Stimulated activated CD8-positive, alpha-beta memory T cell treated with anti-CD3 and anti-CD28 coated beads, Interleukin-4, amount 100 ng/mL, for 24 hours (primary cell): ENCODE results near the gene NTSR1.

Experiments used
- DNase-seq: peaks from one replicate; pipeline ENCODE4 v3.0.0-alpha.2; 2020; ENCODE audit warnings: low read depth

The NTSR1 gene

GRCh38 chr20:62708591-62709536 is at the start of gene NTSR1:
TSS of gene NTSR1 (plus strand) at chr20:62708836. CDS start at chr20:62709208, 372 bp downstream.
- no peak for DNase-seq

- no peak for DNase-seq
Measured at GRCh38 chr20:62659488-62660239, 49.0 kb upstream of the NTSR1 start.

- no peak for DNase-seq
Measured at GRCh38 chr20:62660240-62660615, 48.4 kb upstream of the NTSR1 start.

GRCh38 chr20:62660768-62661167 is 47.9 kb upstream of the NTSR1 start:
- no peak for DNase-seq

GRCh38 chr20:62661647-62662046 is 47.0 kb upstream of the NTSR1 start:
- DNase-seq = no peak

- DNase-seq = no peak
Measured at GRCh38 chr20:62662422-62662821, 46.2 kb upstream of the NTSR1 start.

GRCh38 chr20:62663145-62664018 is 45.3 kb upstream of the NTSR1 start:
- DNase-seq = no peak

- no peak for DNase-seq
Measured at GRCh38 chr20:62664019-62664971, 44.3 kb upstream of the NTSR1 start.

- no peak for DNase-seq
Measured at GRCh38 chr20:62665153-62665754, 43.4 kb upstream of the NTSR1 start.

GRCh38 chr20:62665826-62666735 is 42.6 kb upstream of the NTSR1 start:
- no peak for DNase-seq

GRCh38 chr20:62666736-62667529 is 41.7 kb upstream of the NTSR1 start:
- no peak for DNase-seq

- no peak for DNase-seq
Measured at GRCh38 chr20:62667530-62668440, 40.9 kb upstream of the NTSR1 start.

- no peak for DNase-seq
Measured at GRCh38 chr20:62668441-62669027, 40.1 kb upstream of the NTSR1 start.

GRCh38 chr20:62669249-62669648 is 39.4 kb upstream of the NTSR1 start:
- no peak for DNase-seq

- DNase-seq = no peak
Measured at GRCh38 chr20:62670156-62670555, 38.5 kb upstream of the NTSR1 start.

GRCh38 chr20:62670998-62671397 is 37.6 kb upstream of the NTSR1 start:
- no peak for DNase-seq

GRCh38 chr20:62671765-62672164 is 36.9 kb upstream of the NTSR1 start:
- no peak for DNase-seq
